HUDEP-2 (cell line): ENCODE measurements around the gene UBAP2.
"Not testable (repeated sequence)": the region's sequence is repeated elsewhere in the genome, so short reads cannot be mapped to it uniquely, and the experiment has no call there.

Experiments
- DNase-seq, 76 experiments: peaks; one replicate each; lab custom pipeline; 2025; ENCODE audit not compliant: unreplicated experiment in 76 of 76; lab: John Stamatoyannopoulos, UW

Gene UBAP2

GRCh38 chr9:34047864-34048726 lies 592 bp downstream of the UBAP2 start:
- peak in 59 of 76 experiments; percentile 12 to 75 (median 50) for DNase-seq

GRCh38 chr9:34046784-34047379 lies 1.8 kb downstream of the UBAP2 start:
- peak in 1 of 76 experiments; percentile 22 for DNase-seq

GRCh38 chr9:34045903-34046302 lies 2.8 kb downstream of the UBAP2 start:
- DNase-seq, result no peak

GRCh38 chr9:34042074-34042473 lies 6.6 kb downstream of the UBAP2 start:
- not testable (repeated sequence) for DNase-seq

- DNase-seq, result not testable (repeated sequence)
Measured at GRCh38 chr9:34038851-34039250, 9.8 kb downstream of the UBAP2 start.

- DNase-seq, result no peak
Measured at GRCh38 chr9:34037626-34038025, 11.1 kb downstream of the UBAP2 start.

- no peak for DNase-seq
Measured at GRCh38 chr9:34036625-34037024, 12.1 kb downstream of the UBAP2 start.

- no peak for DNase-seq
Measured at GRCh38 chr9:34035656-34036055, 13.0 kb downstream of the UBAP2 start.

GRCh38 chr9:34034698-34035065 lies 14.0 kb downstream of the UBAP2 start:
- no peak for DNase-seq

- DNase-seq, result no peak
Measured at GRCh38 chr9:34032631-34033030, 16.1 kb downstream of the UBAP2 start.

DNA sequence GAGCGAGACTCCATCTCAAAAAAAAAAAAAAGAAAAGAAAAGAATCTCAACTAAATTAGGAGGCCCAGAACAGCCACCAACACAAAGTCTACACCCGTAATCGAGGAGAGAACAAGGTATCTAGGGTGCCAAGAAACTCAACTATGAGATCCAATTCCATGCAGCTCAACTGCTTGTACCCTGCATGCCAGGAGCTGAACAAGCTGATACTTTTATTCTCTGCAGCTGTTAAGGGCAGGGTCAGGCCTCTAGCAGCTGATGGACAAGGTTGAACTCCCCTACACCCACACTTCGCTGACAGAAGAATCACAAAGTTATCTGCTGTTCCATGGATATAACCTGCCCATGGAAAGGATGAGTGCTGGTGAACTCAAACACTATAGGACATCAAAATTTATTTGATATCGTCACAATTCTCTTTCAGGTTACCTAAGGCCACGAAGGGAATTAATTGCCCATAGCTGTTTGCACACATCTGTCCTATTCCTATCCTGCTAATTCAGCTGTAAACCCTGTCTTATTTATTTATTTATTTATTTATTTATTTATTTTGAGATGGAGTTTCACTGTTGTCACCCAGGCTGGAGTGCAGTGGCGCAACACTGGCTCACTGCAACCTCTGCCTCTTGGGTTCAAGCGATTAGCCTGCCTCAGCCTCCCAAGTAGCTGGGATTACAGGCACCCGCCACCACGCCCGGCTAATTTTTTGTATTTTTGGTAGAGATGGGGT lies 20.7 kb downstream of the UBAP2 start:
- DNase-seq, result no peak

GRCh38 chr9:34025811-34026210 lies 22.9 kb downstream of the UBAP2 start:
- peak in 1 of 76 experiments; percentile 13 for DNase-seq

GRCh38 chr9:34025062-34025461 lies 23.6 kb downstream of the UBAP2 start:
- no peak for DNase-seq

GRCh38 chr9:34024476-34024875 lies 24.2 kb downstream of the UBAP2 start:
- DNase-seq, result not testable (repeated sequence)

GRCh38 chr9:34016149-34016548 lies 32.5 kb downstream of the UBAP2 start:
- no peak for DNase-seq

- DNase-seq, result peak in 10 of 76 experiments; percentile 1 to 22 (median 4)
Measured at GRCh38 chr9:34010979-34011378, 37.7 kb downstream of the UBAP2 start.

DNA sequence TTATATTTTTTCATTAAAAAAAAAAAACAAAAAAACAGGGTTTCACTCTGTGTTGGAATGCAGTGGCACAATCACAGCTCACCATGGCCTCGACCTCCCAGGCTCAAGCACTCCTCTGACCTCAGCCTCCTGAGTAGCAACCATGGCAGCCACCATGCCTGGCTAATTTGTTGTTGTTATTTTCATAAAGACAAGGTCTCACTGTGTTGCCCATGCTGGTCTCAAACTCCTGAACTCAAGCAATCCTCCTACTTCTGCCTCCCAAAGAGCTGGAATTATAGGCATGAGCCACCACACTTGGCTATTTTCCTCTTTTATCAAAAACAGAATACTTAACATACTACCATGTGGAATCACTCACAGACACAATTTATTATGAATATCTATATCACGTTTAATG lies 46.7 kb downstream of the UBAP2 start:
- DNase-seq, result no peak

DNA sequence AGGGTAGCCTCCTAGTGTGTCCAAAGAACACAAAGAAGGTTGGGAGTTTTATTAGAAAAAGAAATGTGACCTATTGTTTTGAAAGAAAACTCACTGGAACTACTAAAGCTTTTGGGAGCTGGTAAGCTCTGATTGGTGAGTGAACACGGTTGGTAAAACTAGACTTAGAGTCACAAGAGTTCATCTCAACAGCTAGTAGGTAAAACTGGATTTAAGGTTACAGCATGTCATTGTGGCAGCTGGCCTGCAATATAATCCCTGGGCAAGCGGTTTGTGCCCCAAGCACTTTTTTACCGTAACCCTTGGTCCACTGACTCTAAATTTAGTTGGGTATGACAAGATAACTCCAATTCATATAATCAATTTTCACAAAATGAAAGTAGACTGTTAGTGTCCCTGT lies 47.4 kb downstream of the UBAP2 start:
- no peak for DNase-seq

- DNase-seq, result no peak
Measured at GRCh38 chr9:33995449-33995848, 53.2 kb downstream of the UBAP2 start.

DNA sequence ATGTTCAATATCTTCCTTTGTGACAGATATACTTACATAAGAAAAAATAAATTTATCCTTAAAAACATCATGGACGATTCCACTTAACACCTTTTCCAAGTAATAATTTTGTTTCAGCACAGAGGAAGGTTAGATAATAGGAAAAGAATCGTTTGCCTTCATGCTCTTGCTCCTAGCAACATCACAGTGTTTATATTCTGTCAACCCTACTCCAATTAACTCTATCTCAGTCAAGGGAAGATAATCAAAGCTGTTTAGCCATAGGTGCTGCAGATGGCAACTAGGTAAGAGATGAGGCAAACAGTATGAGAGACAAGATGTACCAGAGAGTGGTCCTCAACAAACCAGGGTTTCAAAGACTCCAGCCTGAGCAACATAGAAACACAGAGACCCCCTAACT lies 55.6 kb downstream of the UBAP2 start:
- no peak for DNase-seq

GRCh38 chr9:33992632-33993031 lies 56.1 kb downstream of the UBAP2 start:
- DNase-seq, result no peak
